Activated T-cell treated with anti-CD3 and anti-CD28 coated beads, Interleukin-2, amount 50 U/mL, for 4 hours (primary cell): ENCODE measurements around the gene CHFR. TPM values are rescaled to one million over a fixed set of nuclear protein-coding genes. Genes with fewer than 3 reads are reported as not detected.
"Not testable (repeated sequence)": the region's sequence is repeated elsewhere in the genome, so short reads cannot be mapped to it uniquely, and the experiment has no call there.

ENCODE experiments used
- ATAC-seq, 2 donors: fragments of 200-7000 bp; cut with Tn5 transposase; one replicate each; pipeline ENCODE4 v1.10.0; 2021
- DNase-seq: peaks from one replicate; pipeline ENCODE4 v3.0.0-alpha.2; 2020
- H3K27me3 Mint-ChIP-seq: one replicate; pipeline ENCODE4 v1.8.0; 2021; ENCODE audit warnings: low read depth, mixed read lengths
- H3K36me3 Mint-ChIP-seq: one replicate; pipeline ENCODE4 v1.8.0; 2022; ENCODE audit warnings: mixed read lengths; ENCODE audit not compliant: insufficient read depth
- H3K4me1 Mint-ChIP-seq: one replicate; pipeline ENCODE4 v1.8.0; 2021; ENCODE audit warnings: low read depth, mixed read lengths
- H3K4me3 Mint-ChIP-seq: one replicate; pipeline ENCODE4 v1.8.0; 2021; ENCODE audit warnings: mild to moderate bottlenecking, moderate library complexity, mixed read lengths
- H3K9me3 Mint-ChIP-seq: one replicate; pipeline ENCODE4 v1.8.0; 2021; ENCODE audit warnings: mixed read lengths
- total RNA-seq, 3 donors: library from RNA; stranded (reverse); gene quantifications; one replicate each; pipeline ENCODE4 v1.2.1, GENCODE V29; 2021

CHFR gene
- total RNA-seq, 3 donors from 2014 or later: 52.3 to 54.4 (median 53.5) TPM

DNA sequence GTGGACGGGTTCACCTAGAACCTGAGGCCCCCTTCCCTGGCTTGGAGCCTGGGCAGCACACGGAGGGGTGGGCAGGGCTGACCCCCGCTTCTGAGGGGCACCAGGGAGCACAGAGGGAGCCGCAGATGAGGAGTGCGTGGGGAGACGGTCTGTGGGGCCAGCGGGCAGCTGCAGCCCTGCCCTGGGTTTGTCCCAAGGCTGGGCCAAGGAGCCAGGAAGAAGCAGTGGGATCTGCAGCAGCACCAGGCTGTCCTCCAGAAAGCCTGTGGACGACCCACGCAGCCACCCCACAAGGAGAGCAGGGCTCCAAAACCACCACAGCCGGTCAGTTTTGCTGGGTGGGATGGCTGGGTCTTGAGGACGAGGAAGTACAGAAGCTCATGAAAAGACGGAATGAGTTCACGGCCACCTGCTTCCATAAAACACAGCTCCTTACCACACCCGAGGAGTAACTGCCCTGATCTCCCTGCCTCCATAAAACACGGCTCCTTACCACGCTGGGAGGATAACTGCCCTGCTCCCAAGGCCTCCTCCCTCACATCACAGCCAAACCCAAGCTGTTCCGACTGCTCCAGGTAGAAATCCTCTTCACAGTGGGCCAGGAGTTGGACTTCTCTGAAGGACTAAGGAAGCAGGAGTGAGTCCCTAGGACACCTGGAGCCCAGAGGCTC is 48.9 kb downstream of the CHFR start:
- ATAC-seq (no peak), DNase-seq (no peak)
- Mint-ChIP-seq H3K36me3 (peaks cover 33% of the 10 kb centered on the region), H3K4me3 (no peak overlapping the region), H3K27me3 (no peaks in the 10 kb centered on the region), H3K4me1 (peaks cover 27% of the 10 kb centered on the region), H3K9me3 (no peaks in the 10 kb centered on the region)

GRCh38 chr12:132837693-132838409 is 49.6 kb downstream of the CHFR start:
- no peaks in the 10 kb centered on the region for H3K27me3 Mint-ChIP-seq
- no peak for ATAC-seq

DNA sequence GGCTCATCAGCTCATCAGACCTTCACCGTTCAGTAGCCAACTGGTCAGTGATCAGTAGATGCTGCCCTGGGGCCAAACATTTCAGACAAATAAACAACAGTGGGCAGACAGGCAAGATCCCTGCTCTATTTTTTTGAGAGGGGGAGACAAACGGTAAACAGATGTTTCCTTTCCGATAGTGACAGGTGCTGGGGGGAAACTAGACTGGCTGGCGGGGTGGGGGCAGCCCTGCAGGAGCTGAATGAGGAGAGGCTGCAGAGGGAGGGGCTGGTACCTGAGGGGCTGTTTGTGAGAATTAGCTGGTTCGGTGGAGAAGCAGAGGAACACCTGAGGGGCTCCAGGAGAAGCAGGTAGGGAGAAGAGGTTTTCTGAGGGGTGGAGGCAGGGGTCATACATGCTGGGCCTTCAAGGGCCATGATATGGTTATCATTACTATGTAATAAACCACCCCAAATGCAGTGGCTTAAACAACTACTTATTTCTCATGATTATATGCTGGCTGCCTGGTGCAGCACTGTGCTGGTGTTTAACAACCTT is 50.5 kb downstream of the CHFR start:
- Mint-ChIP-seq H3K9me3 (no peaks in the 10 kb centered on the region), H3K27me3 (no peaks in the 10 kb centered on the region)
- ATAC-seq: peak in 1 of 2 donors; percentile 23

More at GRCh38 chr12:132837693-132838409, 49.6 kb downstream of the CHFR start:
- Mint-ChIP-seq H3K4me1 (peaks cover 30% of the 10 kb centered on the region), H3K36me3 (peaks cover 31% of the 10 kb centered on the region), H3K9me3 (no peaks in the 10 kb centered on the region), H3K4me3 (no peak overlapping the region)
- no peak for DNase-seq

DNA sequence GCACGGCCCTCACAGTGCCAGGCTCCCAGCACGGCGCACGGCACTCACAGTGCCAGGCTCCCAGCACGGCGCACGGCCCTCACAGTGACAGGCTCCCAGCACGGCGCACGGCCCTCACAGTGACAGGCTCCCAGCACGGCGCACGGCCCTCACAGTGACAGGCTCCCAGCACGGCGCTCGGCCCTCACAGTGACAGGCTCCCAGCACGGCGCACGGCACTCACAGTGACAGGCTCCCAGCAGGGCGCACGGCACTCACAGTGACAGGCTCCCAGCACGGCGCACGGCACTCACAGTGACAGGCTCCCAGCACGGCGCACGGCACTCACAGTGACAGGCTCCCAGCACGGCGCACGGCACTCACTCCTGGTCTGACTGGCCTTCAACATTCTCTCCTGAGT is 51.2 kb downstream of the CHFR start:
- Mint-ChIP-seq H3K4me3 (peak overlapping the region; percentile 64), H3K4me1 (peaks cover 30% of the 10 kb centered on the region), H3K36me3 (peaks cover 22% of the 10 kb centered on the region)
- DNase-seq, ATAC-seq, H3K9me3 Mint-ChIP-seq, H3K27me3 Mint-ChIP-seq: not testable (repeated sequence)

More for the DNA sequence above, 50.5 kb downstream of the CHFR start:
- H3K36me3 Mint-ChIP-seq: peaks cover 25% of the 10 kb centered on the region
- H3K4me1 Mint-ChIP-seq: peaks cover 30% of the 10 kb centered on the region
- DNase-seq: no peak
- H3K4me3 Mint-ChIP-seq: peak overlapping the region; percentile 64

DNA sequence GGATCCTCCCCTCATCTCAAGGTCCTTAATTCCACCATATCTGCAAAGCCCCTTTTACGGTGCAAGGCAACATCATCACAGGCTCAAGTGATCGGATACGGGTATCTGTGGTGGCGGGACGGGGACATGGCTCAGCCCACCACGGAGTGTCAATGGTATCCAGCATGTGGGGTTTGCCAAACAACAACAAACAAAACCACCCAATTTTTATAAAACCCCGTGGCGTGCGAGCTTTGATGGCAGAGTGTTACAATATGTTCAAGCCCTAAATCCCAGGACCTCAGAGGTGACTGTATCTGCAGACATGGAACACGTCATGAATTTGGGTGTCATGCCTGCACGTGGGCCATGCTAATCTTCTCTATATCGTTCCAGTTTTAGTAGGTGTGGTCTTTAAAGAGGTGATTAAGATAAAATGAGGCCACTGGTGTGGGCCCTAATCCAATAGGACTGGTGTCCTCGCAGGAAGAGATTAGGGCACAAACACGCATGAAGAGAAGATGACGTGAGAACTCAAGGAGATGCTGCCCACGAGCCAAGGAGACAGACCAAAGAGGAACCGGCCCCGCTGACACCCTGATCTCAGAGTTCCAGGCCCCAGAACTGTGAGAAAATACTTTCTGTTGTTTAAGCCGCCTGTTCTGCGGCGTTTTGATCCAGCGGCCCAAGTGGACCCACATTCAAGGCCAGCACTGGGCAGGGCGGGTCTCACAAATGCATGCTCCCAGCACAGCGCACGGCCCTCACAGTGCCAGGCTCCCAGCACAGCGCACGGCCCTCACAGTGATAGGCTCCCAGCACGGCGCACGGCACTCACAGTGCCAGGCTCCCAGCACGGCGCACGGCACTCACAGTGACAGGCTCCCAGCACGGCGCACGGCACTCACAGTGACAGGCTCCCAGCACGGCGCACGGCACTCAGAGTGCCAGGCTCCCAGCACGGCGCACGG is 52.1 kb downstream of the CHFR start:
- peak overlapping the region; percentile 35 for H3K4me3 Mint-ChIP-seq
- peaks cover 19% of the 10 kb centered on the region for H3K36me3 Mint-ChIP-seq

GRCh38 chr12:132834181-132834711 is 53.2 kb downstream of the CHFR start:
- Mint-ChIP-seq H3K36me3 (peaks cover 14% of the 10 kb centered on the region), H3K9me3 (no peaks in the 10 kb centered on the region), H3K4me3 (peak overlapping the region; percentile 39), H3K4me1 (peaks cover 34% of the 10 kb centered on the region), H3K27me3 (no peaks in the 10 kb centered on the region)
- DNase-seq (no peak), ATAC-seq (peak; percentile 64 to 74)

More for the DNA sequence above, 52.1 kb downstream of the CHFR start:
- no peaks in the 10 kb centered on the region for H3K27me3 Mint-ChIP-seq
- H3K9me3 Mint-ChIP-seq: no peaks in the 10 kb centered on the region
- no peak for ATAC-seq
- no peak for DNase-seq
- H3K4me1 Mint-ChIP-seq: peaks cover 30% of the 10 kb centered on the region

DNA sequence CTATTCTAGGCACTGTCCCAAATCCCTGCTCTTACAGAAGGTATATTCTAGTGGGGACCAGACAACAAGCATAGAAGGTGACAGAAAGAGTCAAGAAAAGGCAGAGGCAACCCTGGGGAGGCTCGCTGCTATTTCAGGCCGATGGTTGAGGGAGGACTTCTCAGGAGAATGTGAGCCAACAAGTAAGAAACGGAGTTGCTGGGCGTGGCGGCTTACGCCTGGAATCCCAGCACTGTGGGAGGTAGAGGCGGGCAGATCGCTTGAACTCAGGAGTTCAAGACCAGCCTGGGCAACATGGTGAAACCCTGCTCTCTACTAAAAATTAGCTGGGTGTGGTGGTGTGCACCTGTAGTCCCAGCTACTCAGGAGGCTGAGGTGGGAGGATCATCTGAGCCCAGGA is 54.1 kb downstream of the CHFR start:
- Mint-ChIP-seq H3K4me1 (peaks cover 34% of the 10 kb centered on the region), H3K36me3 (peaks cover 8% of the 10 kb centered on the region), H3K4me3 (no peak overlapping the region), H3K9me3 (no peaks in the 10 kb centered on the region), H3K27me3 (no peaks in the 10 kb centered on the region)
- no peak for DNase-seq
- ATAC-seq: no peak

DNA sequence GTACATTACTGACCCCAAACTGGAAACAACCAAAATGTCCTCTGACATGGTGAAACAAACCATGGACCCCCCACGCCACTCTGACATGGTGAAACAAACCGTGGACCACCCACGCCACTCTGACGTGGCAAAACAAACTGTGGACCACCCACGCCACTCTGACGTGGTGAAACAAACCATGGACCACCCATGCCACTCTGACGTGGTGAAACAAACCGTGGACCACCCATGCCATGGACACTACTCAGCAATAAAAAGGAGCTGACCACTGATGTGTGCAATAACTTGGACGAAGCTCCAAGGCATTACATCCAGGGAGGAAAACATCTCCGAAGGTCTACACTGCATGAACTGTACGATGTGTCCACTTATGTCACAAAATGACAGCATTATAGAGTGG is 55.6 kb downstream of the CHFR start:
- DNase-seq (no peak), ATAC-seq (no peak)
- H3K36me3 Mint-ChIP-seq: peaks cover 4% of the 10 kb centered on the region
- no peaks in the 10 kb centered on the region for H3K9me3 Mint-ChIP-seq
- H3K4me3 Mint-ChIP-seq: no peak overlapping the region
- peaks cover 43% of the 10 kb centered on the region for H3K4me1 Mint-ChIP-seq
- no peaks in the 10 kb centered on the region for H3K27me3 Mint-ChIP-seq

DNA sequence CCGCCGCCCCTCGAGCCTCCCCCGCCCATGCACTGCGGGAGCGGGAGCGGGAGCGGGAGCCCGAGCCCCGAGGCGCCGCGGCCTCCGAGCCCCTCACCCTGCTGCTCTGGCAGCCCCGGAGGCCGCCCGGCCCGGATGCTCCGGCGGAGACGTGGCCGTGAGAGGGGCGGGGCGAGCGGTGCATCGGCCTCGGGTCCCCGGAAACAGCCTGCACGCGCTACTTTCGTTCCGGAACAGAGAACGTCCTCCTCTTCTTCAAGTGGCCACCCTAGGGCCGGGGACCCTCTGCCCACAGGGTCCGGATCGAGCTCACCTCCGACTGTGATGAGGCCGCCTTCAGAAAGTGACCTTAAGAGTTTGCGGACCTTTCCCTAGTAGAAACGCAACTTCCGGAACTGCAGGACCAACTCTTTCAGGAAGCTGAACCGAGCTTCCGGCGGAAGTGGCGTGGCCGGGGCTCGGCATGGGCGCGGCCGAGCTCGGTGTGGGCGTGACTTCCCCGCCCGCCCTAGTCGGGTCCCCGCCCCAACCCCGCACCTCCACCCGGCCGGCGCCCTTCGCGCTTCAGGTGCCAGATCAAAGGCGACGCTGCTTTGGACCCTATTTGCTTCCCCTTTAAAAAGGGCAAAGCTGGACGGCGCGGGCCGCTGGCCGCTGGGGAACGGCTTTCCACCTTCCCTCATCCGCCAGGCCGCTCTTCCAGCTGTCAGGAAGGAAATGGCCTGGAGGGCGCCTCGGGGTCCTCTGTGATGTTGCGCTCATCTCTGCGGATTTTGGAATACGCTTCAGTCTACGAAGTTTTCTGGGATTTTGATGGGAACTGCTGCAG is 58.5 kb downstream of the CHFR start, which contains the start of gene GOLGA3:
GOLGA3 (minus strand) TSS at position 164 of the 829 bp plus-strand sequence. CDS start 6,741 bp downstream, outside the sequence.
- DNase-seq (peak; percentile 94), ATAC-seq (peak; percentile 91 to 92)
- peaks cover 14% of the 10 kb centered on the region for H3K36me3 Mint-ChIP-seq
- no peaks in the 10 kb centered on the region for H3K27me3 Mint-ChIP-seq
- peaks cover 47% of the 10 kb centered on the region for H3K4me1 Mint-ChIP-seq
- no peaks in the 10 kb centered on the region for H3K9me3 Mint-ChIP-seq
- H3K4me3 Mint-ChIP-seq: peak within 1 kb of the TSS; percentile 95

- Mint-ChIP-seq H3K9me3 (no peaks in the 10 kb centered on the region), H3K27me3 (no peaks in the 10 kb centered on the region), H3K4me3 (peak overlapping the region; percentile 89), H3K4me1 (peaks cover 40% of the 10 kb centered on the region), H3K36me3 (peaks cover 14% of the 10 kb centered on the region)
- DNase-seq: no peak
- ATAC-seq: peak; percentile 65 to 66
Observed at GRCh38 chr12:132827763-132828703, 59.4 kb downstream of the CHFR start.

- ATAC-seq: no peak
- no peak overlapping the region for H3K4me3 Mint-ChIP-seq
- H3K36me3 Mint-ChIP-seq: peaks cover 15% of the 10 kb centered on the region
- H3K9me3 Mint-ChIP-seq: no peaks in the 10 kb centered on the region
- no peak for DNase-seq
- no peaks in the 10 kb centered on the region for H3K27me3 Mint-ChIP-seq
- peaks cover 40% of the 10 kb centered on the region for H3K4me1 Mint-ChIP-seq
Observed at GRCh38 chr12:132825861-132826260, 61.5 kb downstream of the CHFR start.

DNA sequence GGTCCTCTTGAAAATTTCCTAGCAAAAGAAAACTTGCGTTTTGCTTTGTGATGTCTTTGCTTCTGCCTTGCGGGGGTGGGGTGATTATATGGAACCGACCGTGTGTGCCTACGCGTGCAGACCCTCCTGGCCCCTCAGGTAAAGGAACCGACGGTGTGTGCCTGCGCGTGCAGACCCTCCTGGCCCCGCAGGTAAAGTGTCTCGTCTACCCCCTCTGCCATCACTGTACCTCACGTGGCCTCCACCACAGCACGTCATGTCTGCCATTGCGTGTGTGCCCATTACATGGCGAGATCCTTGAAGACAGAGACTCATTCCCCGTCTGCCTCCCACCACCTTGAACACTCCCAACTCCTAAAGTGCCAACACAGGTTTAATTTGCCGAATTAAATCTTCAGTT is 62.3 kb downstream of the CHFR start:
- Mint-ChIP-seq H3K27me3 (no peaks in the 10 kb centered on the region), H3K4me1 (peaks cover 40% of the 10 kb centered on the region), H3K9me3 (no peaks in the 10 kb centered on the region), H3K4me3 (no peak overlapping the region), H3K36me3 (peaks cover 15% of the 10 kb centered on the region)
- DNase-seq: no peak
- ATAC-seq: no peak
